Esophagus squamous epithelium (tissue), 5 donors: ENCODE measurements around the gene CCT6A. TPM values are rescaled to one million over a fixed set of nuclear protein-coding genes. Genes with fewer than 3 reads are reported as not detected.
A peak's percentile ranks its signal among the peaks of the same experiment; 100 is the strongest.

Experiments
- DNase-seq: peaks from one replicate; lab custom pipeline; 2025; lab: John Stamatoyannopoulos, UW
- H3K27ac ChIP-seq, 4 donors: fragments of 200-600 bp; sonication (generic); one replicate each; pipeline ENCODE4 v1.5.1; 2016 to 2019; ENCODE audit warnings: mild to moderate bottlenecking in 1 of 4
- H3K27me3 ChIP-seq, 4 donors: fragments of 200-600 bp; sonication (generic); 1 replicate in 3 of 4; 2 replicates in 1 of 4; pipeline versions ENCODE4 v1.5.1 to v1.6.0; 2017 to 2021; ENCODE audit warnings: antibody characterized with exemption in 1 of 4
- H3K36me3 ChIP-seq, 3 donors: fragments of 200-600 bp; sonication (generic); one replicate each; pipeline ENCODE4 v1.5.1; 2016 to 2019
- H3K4me1 ChIP-seq, 3 donors: fragments of 200-600 bp; sonication (generic); one replicate each; pipeline ENCODE4 v1.5.1; 2017 to 2019
- H3K4me3 ChIP-seq, 4 donors: fragments of 200-600 bp; sonication (generic); 1 replicate in 3 of 4; 2 replicates in 1 of 4; pipeline ENCODE4 v1.5.1; 2016 to 2019; ENCODE audit warnings: mild to moderate bottlenecking in 2 of 4, moderate library complexity in 1 of 4
- H3K9me3 ChIP-seq, 3 donors: fragments of 200-600 bp; sonication (generic); one replicate each; pipeline ENCODE4 v1.5.1; 2016 to 2019
- POLR2A ChIP-seq, 4 donors: fragments of 450-650 bp; IDR thresholded peaks; one replicate each; pipeline ENCODE4 v1.6.1; 2017; ENCODE audit warnings: antibody characterized with exemption in 4 of 4, mild to moderate bottlenecking in 4 of 4, moderate library complexity in 3 of 4
- WGBS, 2 donors: methylation state at CpG; one replicate each; pipeline ENCODE4 v1.1.5; 2018; 5-methylcytosine and 5-hydroxymethylcytosine counted together
- intact Hi-C: fragments of 100-400 bp; cut with DNase I; formaldehyde crosslinking; loops from one replicate; pipeline ENCODE4 v1.15.0; 2022
- total RNA-seq, 4 donors: library from RNA; depleted of rRNA; stranded (reverse); fragments of >200 nt; gene quantifications; one replicate each; pipeline ENCODE4 v1.1.0, GENCODE V29; 2016
- TF ChIP-seq, protein P1 (sequence below), 6 experiments: fragments of 450-650 bp in 4 of 6; fragments of 200-600 bp in 2 of 6; sonication (generic) in 2 of 6; IDR thresholded peaks; one replicate each; pipeline ENCODE4 v1.5.1; 2016 to 2019; ENCODE audit warnings: antibody characterized with exemption in 6 of 6, mild to moderate bottlenecking in 4 of 6, moderate library complexity in 4 of 6
- donor health status: DM: yes; HTN: yes; CAD: no.

The CCT6A gene, protein sequence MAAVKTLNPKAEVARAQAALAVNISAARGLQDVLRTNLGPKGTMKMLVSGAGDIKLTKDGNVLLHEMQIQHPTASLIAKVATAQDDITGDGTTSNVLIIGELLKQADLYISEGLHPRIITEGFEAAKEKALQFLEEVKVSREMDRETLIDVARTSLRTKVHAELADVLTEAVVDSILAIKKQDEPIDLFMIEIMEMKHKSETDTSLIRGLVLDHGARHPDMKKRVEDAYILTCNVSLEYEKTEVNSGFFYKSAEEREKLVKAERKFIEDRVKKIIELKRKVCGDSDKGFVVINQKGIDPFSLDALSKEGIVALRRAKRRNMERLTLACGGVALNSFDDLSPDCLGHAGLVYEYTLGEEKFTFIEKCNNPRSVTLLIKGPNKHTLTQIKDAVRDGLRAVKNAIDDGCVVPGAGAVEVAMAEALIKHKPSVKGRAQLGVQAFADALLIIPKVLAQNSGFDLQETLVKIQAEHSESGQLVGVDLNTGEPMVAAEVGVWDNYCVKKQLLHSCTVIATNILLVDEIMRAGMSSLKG
- total RNA-seq = 100 to 1,000 TPM in 3 of 4 donors, 10 to 100 TPM in 1; 60.6 to 163 (median 133) TPM

GRCh38 chr7:56051339-56052191 lies at the start of gene CCT6A, which contains the start of gene PSPH:
Gene CCT6A, plus strand, starts transcription at chr7:56051765. Its CDS starts 84 bp downstream, at chr7:56051849.
Gene PSPH, minus strand, starts transcription at chr7:56051444. Its CDS starts 30,232 bp downstream, at chr7:56021212.
- Histone ChIP-seq H3K9me3 (no peaks in the 10 kb centered on the region), H3K4me3 (peak within 1 kb of the TSS; percentile 70 to 100 (median 80)), H3K4me1 (peaks cover 8 to 66% (median 30%) of the 10 kb centered on the region in 3 donors), H3K27ac (peak within 1 kb of the TSS; percentile 92 to 96 (median 94)), H3K27me3 (no peaks in the 10 kb centered on the region), H3K36me3 (peaks cover 0 to 39% (median 13%) of the 10 kb centered on the region in 3 donors)
- intact Hi-C loops = no loop called here
- peak; percentile 82 for DNase-seq
- TF ChIP-seq POLR2A (IDR thresholded peaks at IDR 0.05) = peak in 3 of 4 donors; percentile 46 to 87 (median 79)
- TF ChIP-seq, protein P1, sequence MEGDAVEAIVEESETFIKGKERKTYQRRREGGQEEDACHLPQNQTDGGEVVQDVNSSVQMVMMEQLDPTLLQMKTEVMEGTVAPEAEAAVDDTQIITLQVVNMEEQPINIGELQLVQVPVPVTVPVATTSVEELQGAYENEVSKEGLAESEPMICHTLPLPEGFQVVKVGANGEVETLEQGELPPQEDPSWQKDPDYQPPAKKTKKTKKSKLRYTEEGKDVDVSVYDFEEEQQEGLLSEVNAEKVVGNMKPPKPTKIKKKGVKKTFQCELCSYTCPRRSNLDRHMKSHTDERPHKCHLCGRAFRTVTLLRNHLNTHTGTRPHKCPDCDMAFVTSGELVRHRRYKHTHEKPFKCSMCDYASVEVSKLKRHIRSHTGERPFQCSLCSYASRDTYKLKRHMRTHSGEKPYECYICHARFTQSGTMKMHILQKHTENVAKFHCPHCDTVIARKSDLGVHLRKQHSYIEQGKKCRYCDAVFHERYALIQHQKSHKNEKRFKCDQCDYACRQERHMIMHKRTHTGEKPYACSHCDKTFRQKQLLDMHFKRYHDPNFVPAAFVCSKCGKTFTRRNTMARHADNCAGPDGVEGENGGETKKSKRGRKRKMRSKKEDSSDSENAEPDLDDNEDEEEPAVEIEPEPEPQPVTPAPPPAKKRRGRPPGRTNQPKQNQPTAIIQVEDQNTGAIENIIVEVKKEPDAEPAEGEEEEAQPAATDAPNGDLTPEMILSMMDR (IDR thresholded peaks at IDR 0.05) = peak in 1 of 6 experiments; percentile 7
- WGBS, 2 donors = 0% methylated on average over 2 of the region's 97 CpGs; no CpG with 5 or more reads in 1 of the 2 donors

DNA sequence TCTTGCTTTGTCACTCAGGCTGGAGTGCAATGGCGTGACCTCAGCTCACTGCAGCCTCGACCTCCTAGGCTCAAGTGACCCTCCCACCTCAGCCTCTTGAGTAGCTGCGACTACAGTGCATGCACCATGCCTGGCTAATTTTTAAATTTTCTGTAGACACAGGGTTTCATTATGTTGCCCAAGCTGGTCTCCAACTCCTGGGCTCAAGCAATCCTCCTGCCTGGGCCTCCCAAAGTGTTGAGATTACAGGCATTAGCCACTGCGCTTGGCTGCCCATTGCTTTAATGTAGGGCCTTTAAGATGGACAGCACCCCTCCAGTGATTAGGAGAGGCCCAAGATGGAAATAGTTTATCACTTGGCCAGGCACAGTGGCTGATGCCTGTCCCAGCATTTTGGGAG lies 47.8 kb upstream of the CCT6A start:
- TF ChIP-seq POLR2A (IDR thresholded peaks at IDR 0.05) = no peak
- TF ChIP-seq, protein P1 (IDR thresholded peaks at IDR 0.05) = no peak
- Histone ChIP-seq H3K27me3 (no peaks in the 10 kb centered on the region), H3K4me1 (peaks cover 0 to 1% (median 0%) of the 10 kb centered on the region in 3 donors), H3K27ac (no peak overlapping the region), H3K9me3 (no peaks in the 10 kb centered on the region), H3K4me3 (no peak overlapping the region), H3K36me3 (peaks cover 0 to 17% (median 0%) of the 10 kb centered on the region in 3 donors)
- WGBS, 2 donors = 85 to 87% methylated on average over 3 to 4 of the region's 4 CpGs
- no peak for DNase-seq
- intact Hi-C loops = no loop called here

GRCh38 chr7:56007167-56007652 lies 44.4 kb upstream of the CCT6A start:
- Histone ChIP-seq H3K36me3 (peaks cover 0 to 7% (median 0%) of the 10 kb centered on the region in 3 donors), H3K4me1 (peaks cover 5 to 23% (median 9%) of the 10 kb centered on the region in 3 donors), H3K4me3 (no peak overlapping the region), H3K27me3 (no peaks in the 10 kb centered on the region), H3K9me3 (no peaks in the 10 kb centered on the region), H3K27ac (no peak overlapping the region)
- intact Hi-C loops = loop anchor here (5.0 kb wide), 1 partner anchor 65 kb away; no protein-coding TSS in a partner anchor
- no peak for TF ChIP-seq POLR2A (IDR thresholded peaks at IDR 0.05)
- TF ChIP-seq, protein P1 (IDR thresholded peaks at IDR 0.05) = no peak
- no peak for DNase-seq
- WGBS, 2 donors = 77 to 79% methylated on average over 4 of the region's 4 CpGs

DNA sequence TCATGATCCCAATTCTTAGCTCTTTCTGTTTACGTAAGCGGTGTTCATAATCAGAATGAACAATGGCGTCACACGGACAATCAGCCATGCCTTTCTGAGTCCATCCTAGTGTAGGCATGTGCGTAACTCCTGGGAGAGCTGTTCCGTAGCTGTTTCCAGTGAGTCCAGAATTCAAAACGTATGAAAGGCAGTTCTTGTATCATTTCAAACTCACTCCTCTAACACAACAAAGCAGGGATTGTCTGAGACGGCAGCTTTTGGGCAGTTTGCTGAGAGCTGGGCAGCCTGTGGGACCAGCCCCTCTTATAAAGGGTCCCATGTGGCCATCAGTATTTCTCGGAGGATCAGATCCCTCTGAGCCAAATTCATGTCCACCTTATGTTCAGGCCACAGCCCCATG lies 43.7 kb upstream of the CCT6A start:
- Histone ChIP-seq H3K27ac (no peak overlapping the region), H3K4me3 (no peak overlapping the region), H3K27me3 (no peaks in the 10 kb centered on the region), H3K36me3 (peaks cover 0 to 7% (median 0%) of the 10 kb centered on the region in 3 donors), H3K4me1 (peaks cover 5 to 23% (median 9%) of the 10 kb centered on the region in 3 donors), H3K9me3 (no peaks in the 10 kb centered on the region)
- intact Hi-C loops = loop anchor here (5.0 kb wide), 1 partner anchor 64 kb away; no protein-coding TSS in a partner anchor
- 88 to 90% methylated on average over 9 of the region's 9 CpGs for WGBS, 2 donors
- TF ChIP-seq, protein P1 (IDR thresholded peaks at IDR 0.05) = no peak
- no peak for TF ChIP-seq POLR2A (IDR thresholded peaks at IDR 0.05)
- DNase-seq = no peak
